Measurements from ENCODE around the gene KRTAP9-2.

DNA sequence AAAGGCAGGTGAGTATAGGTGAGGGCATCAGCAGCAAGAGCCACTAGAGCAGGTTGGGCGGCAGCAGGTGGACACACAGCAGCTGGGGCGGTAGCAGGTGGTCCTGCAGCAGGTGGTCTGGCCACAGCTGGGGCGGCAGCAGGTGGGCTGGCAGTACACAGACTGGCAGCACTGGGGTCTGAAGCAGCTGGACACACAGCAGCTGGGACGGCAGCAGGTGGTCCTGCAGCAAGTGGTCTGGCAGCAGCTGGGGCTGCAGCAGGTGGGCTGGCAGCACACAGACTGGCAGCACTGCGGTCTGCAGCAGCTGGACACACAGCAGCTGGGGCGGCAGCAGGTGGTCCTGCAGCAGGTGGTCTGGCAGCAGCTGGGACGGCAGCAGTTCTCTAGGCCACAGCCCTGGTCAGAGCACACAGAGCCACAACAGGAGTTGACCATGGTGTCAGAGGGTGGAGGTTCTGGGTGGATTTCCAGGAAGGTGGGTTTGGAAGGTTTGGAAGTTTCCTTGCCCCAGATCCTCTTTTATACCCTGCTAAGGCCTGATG, 48.6 kb upstream of the KRTAP9-2 start, which contains the start of gene KRTAP4-2:
- TF ChIP-seq, protein P1, sequence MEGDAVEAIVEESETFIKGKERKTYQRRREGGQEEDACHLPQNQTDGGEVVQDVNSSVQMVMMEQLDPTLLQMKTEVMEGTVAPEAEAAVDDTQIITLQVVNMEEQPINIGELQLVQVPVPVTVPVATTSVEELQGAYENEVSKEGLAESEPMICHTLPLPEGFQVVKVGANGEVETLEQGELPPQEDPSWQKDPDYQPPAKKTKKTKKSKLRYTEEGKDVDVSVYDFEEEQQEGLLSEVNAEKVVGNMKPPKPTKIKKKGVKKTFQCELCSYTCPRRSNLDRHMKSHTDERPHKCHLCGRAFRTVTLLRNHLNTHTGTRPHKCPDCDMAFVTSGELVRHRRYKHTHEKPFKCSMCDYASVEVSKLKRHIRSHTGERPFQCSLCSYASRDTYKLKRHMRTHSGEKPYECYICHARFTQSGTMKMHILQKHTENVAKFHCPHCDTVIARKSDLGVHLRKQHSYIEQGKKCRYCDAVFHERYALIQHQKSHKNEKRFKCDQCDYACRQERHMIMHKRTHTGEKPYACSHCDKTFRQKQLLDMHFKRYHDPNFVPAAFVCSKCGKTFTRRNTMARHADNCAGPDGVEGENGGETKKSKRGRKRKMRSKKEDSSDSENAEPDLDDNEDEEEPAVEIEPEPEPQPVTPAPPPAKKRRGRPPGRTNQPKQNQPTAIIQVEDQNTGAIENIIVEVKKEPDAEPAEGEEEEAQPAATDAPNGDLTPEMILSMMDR (IDR thresholded peaks at IDR 0.05), result no peak
- TF ChIP-seq POLR2A (IDR thresholded peaks at IDR 0.05), result no peak

All from body of pancreas (tissue), 4 donors.